ENCODE measurements around the gene ZCCHC7.

DNA sequence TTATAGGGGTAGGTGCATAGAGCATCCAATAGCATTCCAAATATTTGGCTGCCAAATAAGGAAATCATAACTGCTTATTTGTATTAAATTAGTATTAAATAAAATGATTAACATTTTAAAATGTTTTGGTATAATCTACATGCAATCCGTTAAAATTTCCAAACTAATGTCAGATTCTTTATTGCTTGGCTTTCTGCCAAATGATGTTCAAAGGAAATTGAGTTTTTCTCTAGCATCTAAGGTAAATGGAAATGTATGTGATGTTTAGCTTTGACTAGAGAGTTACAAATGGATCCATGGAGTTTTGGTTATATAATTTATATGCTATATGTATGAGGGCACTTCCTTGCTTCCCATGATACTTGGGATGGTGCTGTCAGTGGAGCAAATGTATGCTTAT, 121.7 kb downstream of the ZCCHC7 start:
- TF ChIP-seq POLR2A (IDR thresholded peaks at IDR 0.05; ENCODE audit: low read depth) = no peak
- TF ChIP-seq, protein P1, sequence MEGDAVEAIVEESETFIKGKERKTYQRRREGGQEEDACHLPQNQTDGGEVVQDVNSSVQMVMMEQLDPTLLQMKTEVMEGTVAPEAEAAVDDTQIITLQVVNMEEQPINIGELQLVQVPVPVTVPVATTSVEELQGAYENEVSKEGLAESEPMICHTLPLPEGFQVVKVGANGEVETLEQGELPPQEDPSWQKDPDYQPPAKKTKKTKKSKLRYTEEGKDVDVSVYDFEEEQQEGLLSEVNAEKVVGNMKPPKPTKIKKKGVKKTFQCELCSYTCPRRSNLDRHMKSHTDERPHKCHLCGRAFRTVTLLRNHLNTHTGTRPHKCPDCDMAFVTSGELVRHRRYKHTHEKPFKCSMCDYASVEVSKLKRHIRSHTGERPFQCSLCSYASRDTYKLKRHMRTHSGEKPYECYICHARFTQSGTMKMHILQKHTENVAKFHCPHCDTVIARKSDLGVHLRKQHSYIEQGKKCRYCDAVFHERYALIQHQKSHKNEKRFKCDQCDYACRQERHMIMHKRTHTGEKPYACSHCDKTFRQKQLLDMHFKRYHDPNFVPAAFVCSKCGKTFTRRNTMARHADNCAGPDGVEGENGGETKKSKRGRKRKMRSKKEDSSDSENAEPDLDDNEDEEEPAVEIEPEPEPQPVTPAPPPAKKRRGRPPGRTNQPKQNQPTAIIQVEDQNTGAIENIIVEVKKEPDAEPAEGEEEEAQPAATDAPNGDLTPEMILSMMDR (IDR thresholded peaks at IDR 0.05) = no peak
- no peak for TF ChIP-seq POLR2AphosphoS5 (IDR thresholded peaks at IDR 0.05)
- TF ChIP-seq EP300 (IDR thresholded peaks at IDR 0.05) = no peak
